ENCODE results near the gene PPP1R9B.

- TF ChIP-seq YY1 (IDR thresholded peaks at IDR 0.05; ENCODE audit: insufficient read depth, insufficient read length) (no peak), ZNF274 (IDR thresholded peaks at IDR 0.05; ENCODE audit: low read depth, low read length) (no peak), SUZ12 (IDR thresholded peaks at IDR 0.05; ENCODE audit: extremely low read depth, insufficient read depth, insufficient read length) (no peak)
Measured at GRCh38 chr17:50191359-50192143, 41.1 kb upstream of the PPP1R9B start.

Measured in NT2/D1 (cell line).